K562 (cell line): Measurements from ENCODE around the gene SORT1. TPM values are rescaled to one million over a fixed set of nuclear protein-coding genes. Genes with fewer than 3 reads are reported as not detected.

Experiments
- ATF7 ChIP-seq: fragments of 450-650 bp; IDR thresholded peaks from 2 replicates; pipeline ENCODE4 v1.7.1; 2014; ENCODE audit warnings: mild to moderate bottlenecking, moderate library complexity
- DIDO1 ChIP-seq: fragments of 450-650 bp; IDR thresholded peaks from 2 replicates; pipeline ENCODE4 v1.6.1; 2016; ENCODE audit warnings: low read depth, missing biosample characterization, missing genetic modification characterization
- ETV1 ChIP-seq: fragments of 450-650 bp; conservative IDR thresholded peaks from 2 replicates; pipeline ENCODE4 v1.6.1; 2016; ENCODE audit warnings: missing genetic modification characterization, control low read depth, low read depth, missing compliant biosample characterization
- FOXA1 ChIP-seq: fragments of 450-650 bp; IDR thresholded peaks from 2 replicates; pipeline ENCODE4 v1.6.1; 2016; ENCODE audit warnings: mild to moderate bottlenecking, borderline replicate concordance
- HMGN3 ChIP-seq: IDR thresholded peaks from 2 replicates; pipeline ENCODE4 v1.6.1; 2011; ENCODE audit warnings: borderline replicate concordance, low read depth, mild to moderate bottlenecking, mixed read lengths, low read length; ENCODE audit not compliant: insufficient read length; ENCODE audit errors: extremely low read depth
- HNRNPLL ChIP-seq: fragments of 200-400 bp; formaldehyde crosslinking; IDR thresholded peaks from 2 replicates; pipeline ENCODE4 v1.6.1; 2017; ENCODE audit warnings: low read length, low read depth, mild to moderate bottlenecking; ENCODE audit not compliant: poor library complexity, severe bottlenecking
- MEF2D ChIP-seq: conservative IDR thresholded peaks from 2 replicates; pipeline ENCODE4 v1.6.1; 2016; ENCODE audit warnings: low read depth, missing genetic modification characterization, missing compliant biosample characterization
- NFIC ChIP-seq: fragments of 450-650 bp; IDR thresholded peaks from 2 replicates; pipeline ENCODE4 v1.6.1; 2017; ENCODE audit warnings: mild to moderate bottlenecking, inconsistent platforms
- RBFOX2 ChIP-seq: fragments of 200-400 bp; formaldehyde crosslinking; IDR thresholded peaks from 2 replicates; pipeline ENCODE4 v1.6.1; 2017; ENCODE audit warnings: low read depth, mild to moderate bottlenecking, low read length, moderate library complexity
- SAFB2 ChIP-seq: fragments of 200-400 bp; formaldehyde crosslinking; IDR thresholded peaks from 2 replicates; pipeline ENCODE4 v1.6.1; 2018; ENCODE audit warnings: borderline replicate concordance, low read length, low read depth, moderate library complexity; ENCODE audit not compliant: severe bottlenecking
- SP1 ChIP-seq: sonication (generic); formaldehyde crosslinking; IDR thresholded peaks from 2 replicates; pipeline ENCODE4 v1.8.1; 2022; ENCODE audit warnings: mild to moderate bottlenecking, missing genetic modification reagents
- TEAD4 ChIP-seq, 2 experiments: sonication (generic) in 1 of 2; formaldehyde crosslinking in 1 of 2; IDR thresholded peaks; 2 replicates each; pipeline versions ENCODE4 v1.6.1 to v1.8.0; 2012 to 2022; ENCODE audit warnings: borderline replicate concordance in 1 of 2, inconsistent platforms in 1 of 2, low read length in 1 of 2, mild to moderate bottlenecking in 1 of 2, missing genetic modification reagents in 1 of 2
- TRIM28 ChIP-seq: fragments of 450-650 bp; IDR thresholded peaks from 2 replicates; pipeline ENCODE4 v1.6.1; 2017
- ZKSCAN8 ChIP-seq: fragments of 200-800 bp; sonication (Bioruptor generic); IDR thresholded peaks from 2 replicates; pipeline ENCODE4 v1.6.1; 2016; ENCODE audit warnings: missing genetic modification characterization, missing compliant biosample characterization
- ZNF445 ChIP-seq: fragments of 250-450 bp; sonication (Bioruptor Pico); IDR thresholded peaks from 2 replicates; pipeline ENCODE4 v1.4.0; 2020; ENCODE audit warnings: low read depth, mild to moderate bottlenecking, moderate library complexity
- polyA plus RNA-seq, 8 experiments: library from polyadenylated mRNA; depleted of rRNA in 4 of 8; stranded (reverse) in 5 of 8; unstranded in 3 of 8; fragments of >200 nt; fragmentation: Nextera tagmentation in 2 of 8; fragmentation: Illumina TruSeq in 1 of 8; extraction: Ambion mirVana in 2 of 8; extraction: Trizol in 1 of 8; gene quantifications; 2 replicates each; pipeline versions ENCODE4 v1.2.1 to v1.2.3, GENCODE V29; 2011 to 2014; ENCODE audit warnings: inconsistent platforms in 1 of 8, missing spikeins in 1 of 8
- total RNA-seq, 7 experiments: library from RNA; depleted of rRNA in 6 of 7; stranded (reverse); fragments of >200 nt in 6 of 7; fragmentation: Illumina TruSeq in 2 of 7; extraction: Trizol in 2 of 7; gene quantifications; 2 replicates each; pipeline versions ENCODE4 v1.2.1 to v1.2.3, GENCODE V29; 2011 to 2021; ENCODE audit warnings: low replicate concordance in 1 of 7
- TF ChIP-seq, protein P1 (sequence below): fragments of 250-450 bp; sonication (Bioruptor Pico); IDR thresholded peaks from 2 replicates; pipeline ENCODE4 v1.5.1; 2021; ENCODE audit warnings: mild to moderate bottlenecking
- TF ChIP-seq, protein P2 (sequence below): fragments of 250-450 bp; sonication (Bioruptor Pico); IDR thresholded peaks from 2 replicates; pipeline ENCODE4 v1.4.0; 2020
- TF ChIP-seq, protein P3 (sequence below): fragments of 250-450 bp; sonication (Bioruptor Pico); IDR thresholded peaks from 2 replicates; pipeline ENCODE4 v1.9.0; 2021; ENCODE audit warnings: mild to moderate bottlenecking

SORT1 gene
- total and polyA plus RNA-seq, 9 of the 15 experiments (the other 6 are each of a cell fraction or from before 2014, with no cell fraction given): 27.4 to 112 (median 65.0) TPM

DNA sequence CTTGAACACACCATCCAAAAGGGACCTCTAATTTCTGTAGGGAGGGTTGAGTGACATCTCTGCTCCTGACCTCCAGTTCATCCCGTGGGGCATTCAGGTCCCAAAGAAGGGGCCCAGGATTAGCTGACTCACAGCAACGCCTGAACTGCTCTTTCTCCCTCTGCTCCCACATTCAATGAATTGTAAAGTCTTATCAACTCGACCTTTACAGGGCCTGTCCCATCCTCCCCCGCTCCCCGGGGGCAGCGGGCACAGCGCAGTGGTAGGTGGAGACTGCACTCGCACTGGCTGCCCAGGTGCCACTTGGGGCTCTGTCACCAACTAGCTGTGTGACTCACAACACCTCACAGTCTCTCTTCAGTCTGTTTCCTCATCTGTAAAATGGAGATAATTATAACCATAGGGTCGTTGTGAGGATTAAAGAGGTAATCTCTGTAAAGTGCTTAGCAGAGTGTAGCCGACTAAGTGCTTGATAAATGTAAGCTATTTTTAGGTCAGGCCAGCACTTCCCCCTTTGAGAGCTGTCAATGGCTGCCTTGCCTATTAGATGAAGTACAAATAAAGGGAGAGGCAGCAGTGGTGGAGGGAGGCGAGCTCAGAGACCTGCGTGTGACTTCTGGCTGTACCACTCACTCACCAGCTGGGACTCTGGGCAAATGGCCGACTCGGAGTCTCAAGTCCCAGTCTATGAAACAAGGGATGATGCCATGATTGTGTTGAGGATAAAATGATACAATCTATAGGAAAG is 90.3 kb downstream of the SORT1 start (continued):
- TF ChIP-seq RBFOX2 (no peak), ZNF445 (no peak), TRIM28 (0 out of 2 replicates have a peak, but pooled peaks have one; percentile 37), ATF7 (peak; percentile 52; the same call in 1 of the 2 replicates), ZKSCAN8 (CRISPR knock-in tag) (no peak), TEAD4 (IDR thresholded peaks at IDR 0.05; ENCODE audit: low read length) (peak; percentile 83), TEAD4 (CRISPR knock-in tag; IDR thresholded peaks at IDR 0.05; ENCODE audit: borderline replicate concordance) (no peak), ETV1 (tag) (no peak), MEF2D (tag) (peak; percentile 99), HNRNPLL (no peak), DIDO1 (tag) (no peak), SP1 (peak; percentile 74; the same call in 1 of the 2 replicates), HMGN3 (peak; percentile 89), FOXA1 (no peak), SAFB2 (no peak), NFIC (peak; percentile 61)
- TF ChIP-seq, protein P1, sequence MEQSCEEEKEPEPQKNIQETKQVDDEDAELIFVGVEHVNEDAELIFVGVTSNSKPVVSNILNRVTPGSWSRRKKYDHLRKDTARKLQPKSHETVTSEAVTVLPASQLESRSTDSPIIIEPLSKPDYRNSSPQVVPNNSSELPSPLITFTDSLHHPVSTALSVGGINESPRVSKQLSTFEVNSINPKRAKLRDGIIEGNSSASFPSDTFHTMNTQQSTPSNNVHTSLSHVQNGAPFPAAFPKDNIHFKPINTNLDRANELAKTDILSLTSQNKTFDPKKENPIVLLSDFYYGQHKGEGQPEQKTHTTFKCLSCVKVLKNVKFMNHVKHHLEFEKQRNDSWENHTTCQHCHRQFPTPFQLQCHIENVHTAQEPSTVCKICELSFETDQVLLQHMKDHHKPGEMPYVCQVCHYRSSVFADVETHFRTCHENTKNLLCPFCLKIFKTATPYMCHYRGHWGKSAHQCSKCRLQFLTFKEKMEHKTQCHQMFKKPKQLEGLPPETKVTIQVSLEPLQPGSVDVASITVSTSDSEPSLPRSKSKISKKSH: no peak
- TF ChIP-seq, protein P2, sequence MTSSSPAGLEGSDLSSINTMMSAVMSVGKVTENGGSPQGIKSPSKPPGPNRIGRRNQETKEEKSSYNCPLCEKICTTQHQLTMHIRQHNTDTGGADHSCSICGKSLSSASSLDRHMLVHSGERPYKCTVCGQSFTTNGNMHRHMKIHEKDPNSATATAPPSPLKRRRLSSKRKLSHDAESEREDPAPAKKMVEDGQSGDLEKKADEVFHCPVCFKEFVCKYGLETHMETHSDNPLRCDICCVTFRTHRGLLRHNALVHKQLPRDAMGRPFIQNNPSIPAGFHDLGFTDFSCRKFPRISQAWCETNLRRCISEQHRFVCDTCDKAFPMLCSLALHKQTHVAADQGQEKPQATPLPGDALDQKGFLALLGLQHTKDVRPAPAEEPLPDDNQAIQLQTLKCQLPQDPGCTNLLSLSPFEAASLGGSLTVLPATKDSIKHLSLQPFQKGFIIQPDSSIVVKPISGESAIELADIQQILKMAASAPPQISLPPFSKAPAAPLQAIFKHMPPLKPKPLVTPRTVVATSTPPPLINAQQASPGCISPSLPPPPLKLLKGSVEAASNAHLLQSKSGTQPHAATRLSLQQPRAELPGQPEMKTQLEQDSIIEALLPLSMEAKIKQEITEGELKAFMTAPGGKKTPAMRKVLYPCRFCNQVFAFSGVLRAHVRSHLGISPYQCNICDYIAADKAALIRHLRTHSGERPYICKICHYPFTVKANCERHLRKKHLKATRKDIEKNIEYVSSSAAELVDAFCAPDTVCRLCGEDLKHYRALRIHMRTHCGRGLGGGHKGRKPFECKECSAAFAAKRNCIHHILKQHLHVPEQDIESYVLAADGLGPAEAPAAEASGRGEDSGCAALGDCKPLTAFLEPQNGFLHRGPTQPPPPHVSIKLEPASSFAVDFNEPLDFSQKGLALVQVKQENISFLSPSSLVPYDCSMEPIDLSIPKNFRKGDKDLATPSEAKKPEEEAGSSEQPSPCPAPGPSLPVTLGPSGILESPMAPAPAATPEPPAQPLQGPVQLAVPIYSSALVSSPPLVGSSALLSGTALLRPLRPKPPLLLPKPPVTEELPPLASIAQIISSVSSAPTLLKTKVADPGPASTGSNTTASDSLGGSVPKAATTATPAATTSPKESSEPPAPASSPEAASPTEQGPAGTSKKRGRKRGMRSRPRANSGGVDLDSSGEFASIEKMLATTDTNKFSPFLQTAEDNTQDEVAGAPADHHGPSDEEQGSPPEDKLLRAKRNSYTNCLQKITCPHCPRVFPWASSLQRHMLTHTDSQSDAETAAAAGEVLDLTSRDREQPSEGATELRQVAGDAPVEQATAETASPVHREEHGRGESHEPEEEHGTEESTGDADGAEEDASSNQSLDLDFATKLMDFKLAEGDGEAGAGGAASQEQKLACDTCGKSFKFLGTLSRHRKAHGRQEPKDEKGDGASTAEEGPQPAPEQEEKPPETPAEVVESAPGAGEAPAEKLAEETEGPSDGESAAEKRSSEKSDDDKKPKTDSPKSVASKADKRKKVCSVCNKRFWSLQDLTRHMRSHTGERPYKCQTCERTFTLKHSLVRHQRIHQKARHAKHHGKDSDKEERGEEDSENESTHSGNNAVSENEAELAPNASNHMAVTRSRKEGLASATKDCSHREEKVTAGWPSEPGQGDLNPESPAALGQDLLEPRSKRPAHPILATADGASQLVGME (CRISPR knock-in tag): no peak
- TF ChIP-seq, protein P3, sequence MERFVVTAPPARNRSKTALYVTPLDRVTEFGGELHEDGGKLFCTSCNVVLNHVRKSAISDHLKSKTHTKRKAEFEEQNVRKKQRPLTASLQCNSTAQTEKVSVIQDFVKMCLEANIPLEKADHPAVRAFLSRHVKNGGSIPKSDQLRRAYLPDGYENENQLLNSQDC (CRISPR knock-in tag): no peak
